HUDEP-2 (cell line): ENCODE data around the gene CCDC167.

Experiments
- DNase-seq, 76 experiments: peaks; one replicate each; lab custom pipeline; 2025; ENCODE audit not compliant: unreplicated experiment in 76 of 76; lab: John Stamatoyannopoulos, UW

CCDC167 gene

GRCh38 chr6:37499433-37500293 lies at the start of gene CCDC167:
Gene CCDC167, minus strand, starts transcription at chr6:37499893. Its CDS starts 30 bp downstream, at chr6:37499863.
- peak in 75 of 76 experiments; percentile 61 to 99 (median 97) for DNase-seq

DNA sequence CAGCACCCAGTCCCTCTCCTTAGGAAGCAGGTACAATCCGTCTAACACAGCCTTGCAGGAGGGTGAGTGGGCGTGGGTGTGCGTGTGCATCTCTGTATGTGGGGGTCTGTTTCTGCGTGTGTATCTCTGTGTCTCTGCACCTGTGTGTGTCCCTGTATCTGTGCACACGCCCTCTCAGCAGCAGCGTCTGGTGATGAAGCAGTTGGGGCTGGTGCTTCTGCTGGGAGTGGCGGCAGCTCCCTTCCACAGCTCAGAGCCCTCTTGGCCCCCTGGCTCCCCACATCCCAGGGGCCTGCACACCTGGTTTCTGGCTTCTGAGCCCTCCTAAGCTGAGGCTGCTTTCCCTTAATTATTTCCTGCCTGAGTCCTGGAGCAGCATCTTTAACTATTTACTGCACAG lies 49.5 kb upstream of the CCDC167 start:
- DNase-seq, result no peak

DNA sequence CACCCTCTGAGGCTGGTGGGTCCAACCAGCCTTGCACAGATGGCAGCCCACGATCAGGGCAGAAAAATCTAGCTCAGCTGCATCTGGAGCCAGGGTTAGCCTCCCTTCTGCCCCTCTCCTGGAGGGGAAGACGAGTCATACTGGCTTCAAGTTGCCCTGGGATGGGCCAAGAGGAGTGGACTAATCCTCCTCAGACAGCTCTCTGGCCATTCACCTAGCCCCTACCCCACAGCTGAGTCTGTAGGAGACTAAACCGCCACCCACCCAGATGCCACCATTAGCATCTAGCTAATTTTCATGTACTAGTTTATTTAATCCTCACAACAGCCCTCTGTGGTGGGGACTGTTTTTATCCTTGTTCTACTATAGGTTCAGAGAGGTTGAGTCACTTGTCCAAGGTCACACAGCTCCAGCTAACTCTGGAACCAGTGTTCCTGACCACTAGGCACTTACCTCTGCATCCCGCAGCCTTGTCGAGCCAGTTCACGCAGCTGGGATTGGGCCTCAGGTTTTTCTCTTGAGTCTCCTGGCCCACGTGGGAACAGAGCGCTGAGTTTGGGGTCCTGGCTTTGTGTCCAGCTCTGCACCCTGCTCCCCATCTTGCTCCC lies 48.5 kb upstream of the CCDC167 start:
- no peak for DNase-seq

GRCh38 chr6:37547564-37548061 lies 47.9 kb upstream of the CCDC167 start:
- DNase-seq, result no peak

DNA sequence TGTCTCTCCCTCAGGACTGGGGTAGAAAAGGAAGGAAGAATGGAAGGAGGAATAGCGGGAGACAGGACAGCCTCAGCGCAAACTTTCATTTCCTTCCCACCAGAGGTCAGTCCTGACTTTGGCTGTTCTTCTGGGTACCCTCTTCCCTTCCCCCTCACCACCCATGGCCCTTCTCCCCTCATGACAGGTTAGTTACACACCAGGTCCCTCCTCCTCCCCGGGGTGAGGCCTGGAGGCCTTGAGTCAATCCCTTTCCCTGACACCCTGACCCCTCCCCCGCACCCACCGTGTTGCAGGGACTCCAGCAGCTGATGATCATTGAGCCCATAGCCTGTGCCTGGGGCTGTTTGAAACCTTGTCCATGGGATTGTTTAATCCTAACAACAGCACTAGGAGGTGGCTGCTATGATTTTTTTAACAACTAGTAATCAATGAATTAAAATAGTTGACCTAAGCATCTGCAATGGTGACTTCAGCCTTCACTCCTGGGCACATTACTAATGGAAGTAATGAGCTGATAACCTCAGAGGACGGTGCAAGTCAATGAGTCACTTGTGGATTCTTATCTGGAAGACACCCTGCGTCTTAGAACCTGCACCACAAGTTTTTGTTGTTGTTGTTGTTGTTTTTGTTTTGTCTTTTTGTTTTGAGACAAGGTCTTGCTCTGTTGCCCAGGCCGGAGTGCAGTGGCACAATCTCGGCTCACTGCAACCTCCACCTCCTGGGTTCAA lies 46.6 kb upstream of the CCDC167 start:
- DNase-seq, result no peak

DNA sequence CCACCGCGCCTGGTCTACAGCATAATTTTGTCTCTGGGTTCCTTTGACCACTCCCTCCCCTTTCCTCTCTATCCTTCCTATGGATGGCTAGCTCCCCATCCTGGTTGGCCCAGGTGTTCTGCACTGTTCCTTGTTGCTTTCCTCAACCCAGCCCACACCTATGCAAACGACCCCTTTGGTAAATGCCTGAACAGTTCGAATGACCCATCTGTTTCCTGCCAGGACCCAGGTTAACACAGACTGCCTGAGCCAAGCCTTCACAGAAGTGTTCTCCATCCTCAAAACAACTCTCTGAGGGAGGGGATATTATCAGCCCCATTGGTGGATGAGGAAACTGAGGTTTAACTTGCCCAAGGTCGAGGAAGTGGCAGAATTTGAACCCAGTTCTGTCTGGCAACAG lies 44.8 kb upstream of the CCDC167 start:
- no peak for DNase-seq

GRCh38 chr6:37543361-37543760 lies 43.7 kb upstream of the CCDC167 start:
- no peak for DNase-seq

DNA sequence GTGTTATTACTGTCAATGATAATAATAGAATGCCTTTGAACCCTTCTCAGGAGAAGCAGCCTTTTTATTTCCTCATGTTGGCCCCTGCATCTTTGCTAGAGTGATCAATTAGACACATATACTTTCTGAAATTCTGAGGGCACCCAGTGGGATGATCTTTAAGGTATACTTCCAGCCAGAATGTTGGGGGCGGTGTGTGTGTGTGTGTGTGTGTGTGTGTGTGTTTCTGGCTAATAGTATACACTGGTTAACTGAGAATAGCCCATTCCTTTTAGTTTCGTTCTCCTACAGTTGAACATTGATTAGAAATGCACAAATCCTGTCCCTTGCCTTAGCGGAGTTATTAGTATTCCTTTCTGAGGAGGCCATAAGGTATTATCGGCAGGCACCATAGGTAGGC lies 41.7 kb upstream of the CCDC167 start:
- DNase-seq, result no peak

DNA sequence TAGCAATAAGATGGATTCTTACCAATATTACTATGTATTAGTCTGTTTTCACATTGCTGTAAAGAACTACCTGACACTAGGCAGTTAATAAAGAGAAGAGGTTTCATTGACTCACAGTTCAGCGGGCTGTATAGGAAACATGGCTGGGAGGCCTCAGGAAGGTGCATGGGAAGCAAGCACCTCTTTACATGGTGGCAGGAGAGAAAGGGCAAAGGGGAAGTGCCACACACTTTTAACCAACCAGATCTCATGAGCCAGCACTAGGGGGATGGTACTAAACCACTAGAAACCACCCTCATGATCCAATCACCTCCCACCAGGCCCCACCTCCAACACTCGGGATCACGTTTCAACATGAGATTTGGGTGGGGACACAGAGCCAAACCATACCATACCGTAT lies 40.7 kb upstream of the CCDC167 start:
- no peak for DNase-seq

- DNase-seq, result no peak
Observed at GRCh38 chr6:37540029-37540352, 40.3 kb upstream of the CCDC167 start.

DNA sequence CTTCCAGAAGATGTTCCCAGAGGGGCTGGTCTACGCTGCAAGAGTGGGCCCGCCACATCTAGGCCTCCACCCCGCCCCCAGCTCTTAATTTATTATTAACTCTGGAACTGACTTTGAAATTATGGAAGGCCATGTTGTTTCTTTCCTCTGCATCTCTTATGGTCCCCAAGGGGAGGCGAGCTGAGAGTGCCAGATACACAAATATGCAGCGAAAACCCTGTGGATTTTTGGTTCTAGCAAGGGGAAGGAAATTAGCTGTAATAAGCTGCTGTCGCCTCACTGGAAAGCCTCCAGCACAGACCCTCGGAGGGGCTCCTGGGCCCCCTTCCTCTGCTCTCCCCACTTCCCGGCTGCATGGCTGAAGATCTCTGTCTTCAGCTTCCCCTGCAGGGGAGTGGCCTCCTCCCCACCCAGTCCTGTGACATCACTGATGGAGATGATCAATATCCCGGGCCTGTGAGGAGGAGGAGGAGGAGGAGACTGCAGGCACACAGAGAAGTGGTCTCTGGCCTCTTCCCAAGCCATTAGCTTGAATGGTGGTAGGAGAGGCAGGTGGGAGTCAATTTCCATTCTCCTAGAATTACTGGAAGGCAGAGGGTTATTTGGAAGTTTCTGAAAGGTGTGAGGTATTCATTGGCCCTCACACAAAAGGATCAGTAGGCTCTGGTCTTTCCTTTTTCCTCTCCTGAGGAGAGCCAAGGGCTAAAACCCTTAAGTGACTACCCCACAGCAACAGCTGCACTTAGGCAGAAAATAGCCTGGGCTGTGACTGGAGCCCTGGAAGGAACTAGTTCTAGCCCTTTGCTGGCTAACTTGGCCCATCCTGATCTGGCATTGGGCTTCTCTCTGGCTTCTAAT lies 39.7 kb upstream of the CCDC167 start:
- no peak for DNase-seq

DNA sequence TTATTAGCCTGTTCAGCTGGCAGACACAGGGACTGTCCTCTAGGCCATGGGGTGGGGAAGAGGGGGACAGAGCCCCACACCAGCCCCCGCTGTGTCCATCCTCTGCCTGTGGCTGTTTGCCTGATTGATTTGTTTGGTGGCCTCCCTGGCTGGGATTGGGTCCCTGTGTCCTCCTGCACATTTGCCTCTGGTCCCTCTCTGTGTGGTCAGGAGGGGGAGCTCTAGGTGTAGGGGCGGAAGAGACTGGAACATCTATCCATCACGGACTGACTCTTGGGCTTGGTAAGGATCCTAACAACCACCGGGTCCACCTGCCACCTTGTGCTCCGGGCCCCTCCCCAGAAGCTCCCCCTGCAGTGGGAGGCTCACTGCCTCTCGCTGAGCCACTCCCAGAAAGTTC lies 38.4 kb upstream of the CCDC167 start:
- DNase-seq, result peak in 29 of 76 experiments; percentile 10 to 55 (median 22)

DNA sequence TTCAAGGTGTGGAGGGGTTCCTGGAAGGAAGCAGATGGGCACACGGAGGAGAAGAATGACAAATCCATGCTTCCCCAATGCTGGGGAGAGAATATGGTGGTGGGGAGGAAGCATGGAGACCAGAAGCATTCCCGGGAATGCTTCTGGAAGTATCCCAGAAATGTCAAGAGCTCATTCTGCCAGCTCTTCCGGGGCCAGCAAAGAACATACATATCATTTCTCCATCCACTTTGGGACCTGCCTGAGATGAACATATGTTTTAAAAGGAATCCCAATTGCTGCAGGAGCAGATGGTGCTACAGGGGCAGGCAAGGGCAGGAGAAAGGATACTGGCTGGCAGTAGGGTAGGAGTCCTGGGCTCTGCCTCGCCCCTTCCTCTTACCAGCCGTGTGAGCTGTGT lies 37.9 kb upstream of the CCDC167 start:
- no peak for DNase-seq

GRCh38 chr6:37536491-37537190 lies 36.9 kb upstream of the CCDC167 start:
- DNase-seq, result peak in 1 of 76 experiments; percentile 14

DNA sequence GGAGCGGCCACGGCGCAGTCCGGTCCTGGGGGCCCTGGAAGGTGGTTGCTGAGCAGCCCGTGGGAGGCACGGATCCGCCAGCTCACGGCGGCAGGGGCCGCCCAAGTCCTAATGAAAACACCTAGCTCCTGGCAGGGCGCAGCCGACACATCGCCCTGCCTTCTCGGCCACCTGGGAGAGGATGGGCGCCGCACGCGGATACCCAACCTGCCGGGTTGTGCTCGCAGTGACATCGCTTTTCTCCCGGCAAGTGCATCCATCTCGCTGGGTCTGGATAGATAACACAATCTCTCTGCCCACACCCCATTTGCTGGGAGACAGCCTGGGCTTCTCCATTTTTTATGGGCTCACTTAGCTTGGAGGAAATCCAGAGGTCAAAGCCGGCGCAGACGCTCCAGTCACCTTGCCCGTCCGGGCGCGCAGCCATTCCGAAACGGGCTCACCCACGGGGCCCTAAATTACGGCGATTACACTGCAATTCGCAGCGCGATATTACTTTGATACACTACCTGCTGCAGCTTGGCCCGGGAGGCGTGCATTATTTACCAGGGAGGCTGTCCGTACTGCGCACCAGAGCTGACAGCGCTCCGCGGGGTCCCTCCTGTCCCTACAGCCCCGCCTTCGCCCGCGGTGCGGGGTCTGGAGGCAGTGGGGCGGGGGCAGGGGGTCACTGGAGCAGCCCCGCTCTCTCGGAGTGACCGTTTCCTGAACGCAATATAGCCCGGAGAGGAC lies 36.2 kb upstream of the CCDC167 start:
- peak in 24 of 76 experiments; percentile 9 to 45 (median 22) for DNase-seq

DNA sequence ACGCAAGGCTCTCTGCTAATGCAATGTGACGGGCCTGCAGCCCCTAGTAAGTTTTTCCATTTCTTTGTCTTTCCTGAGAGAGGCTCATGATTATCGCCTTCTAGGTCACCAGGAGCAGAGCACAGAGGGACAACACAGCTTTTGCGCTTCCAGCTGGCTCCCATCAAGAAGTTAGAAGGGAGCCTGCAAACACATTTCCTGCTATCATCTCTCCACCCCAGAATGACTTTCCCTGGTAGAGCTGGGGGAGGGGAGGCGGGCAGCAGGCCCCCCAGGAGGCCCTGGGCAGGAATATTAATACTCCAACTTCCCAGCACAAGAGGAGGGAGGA lies 35.7 kb upstream of the CCDC167 start:
- DNase-seq, result no peak

GRCh38 chr6:37534893-37535292 lies 35.2 kb upstream of the CCDC167 start:
- DNase-seq, result no peak

GRCh38 chr6:37532122-37532521 lies 32.4 kb upstream of the CCDC167 start:
- no peak for DNase-seq

DNA sequence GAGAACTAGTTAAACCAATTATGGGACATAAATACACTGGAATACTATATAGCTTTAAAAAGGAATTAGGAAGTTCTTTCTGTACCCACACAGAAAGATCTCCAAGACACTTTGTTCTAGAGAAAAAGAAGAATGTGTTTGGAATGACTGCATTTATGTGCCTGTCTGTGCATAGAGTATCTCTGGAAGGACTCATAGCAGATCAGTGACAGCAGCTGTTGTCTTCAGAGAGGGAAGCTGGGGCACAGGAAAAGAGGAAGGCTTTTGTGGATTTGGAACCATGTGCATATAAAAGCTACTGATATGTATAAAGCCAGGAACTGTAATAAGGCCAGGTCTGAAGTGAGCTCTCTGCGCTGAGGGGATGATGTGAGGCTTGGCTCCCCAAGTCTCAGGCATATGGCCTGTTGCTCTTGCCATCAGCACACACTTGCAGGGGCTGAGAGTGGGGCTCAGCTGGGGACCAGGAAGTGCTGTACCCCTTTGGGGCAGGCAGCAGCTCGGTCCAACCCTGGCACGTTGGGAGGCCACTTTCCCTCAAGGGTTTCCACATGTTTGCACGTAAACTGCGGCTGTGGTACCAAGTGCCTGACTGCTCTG lies 31.8 kb upstream of the CCDC167 start:
- DNase-seq, result no peak
